K562 (cell line): ENCODE data around the gene RIPOR2. TPM values are rescaled to one million over a fixed set of nuclear protein-coding genes. Genes with fewer than 3 reads are reported as not detected.

Source experiments
- ATAC-seq: fragments of 200-7000 bp; cut with Tn5 transposase; 3 replicates; pipeline ENCODE4 v1.9.1; 2020; ENCODE audit warnings: moderate library complexity
- BruUV-seq: library from RNA; stranded (reverse); fragments of 400-500 nt; replicated peaks from 2 replicates; lab custom pipeline; 2021; lab: Mats Ljungman, UMichigan
- CTCF ChIA-PET: fragments of 300-600 bp; formaldehyde crosslinking; extraction: SDS; loops from one replicate; lab custom pipeline; 2021; ENCODE audit warnings: low intra/inter-chr PET ratio; lab: Yijun Ruan, JAX
- POLR2A ChIA-PET: fragments of 300-600, 350-650 bp; sonication (Branson Sonifier 250); formaldehyde crosslinking; extraction: SDS; loops from one replicate; lab custom pipeline; 2021; ENCODE audit warnings: antibody characterized with exemption, inconsistent platforms; lab: Yijun Ruan, JAX
- DNase-seq, 4 experiments: peaks; one replicate each; pipeline versions ENCODE4 v3.0.0 to v3.0.0-alpha.2; 2011 to 2018; ENCODE audit warnings: low spot score in 3 of 4, mixed read lengths in 3 of 4; ENCODE audit errors: extremely low read depth in 1 of 4
- FAIRE-seq: peaks from 2 replicates; lab custom pipeline; 2011; peaks lifted over from hg19 to GRCh38; lab: Jason Lieb, UNC
- H2AFZ ChIP-seq: 2 replicates; pipeline ENCODE4 v1.6.0; 2011; ENCODE audit warnings: low read depth, low read length, control low read depth, inconsistent platforms
- H3K27ac ChIP-seq: fragments of 200-600 bp; 3 replicates; pipeline ENCODE4 v1.8.0; 2011; ENCODE audit warnings: low read depth, mild to moderate bottlenecking, control low read depth, inconsistent platforms, low read length, moderate library complexity, mixed read lengths; ENCODE audit errors: extremely low read depth
- H3K27me3 ChIP-seq, 2 experiments: fragments of 300-600 bp in 1 of 2; 2 replicates in 1 of 2; 3 replicates in 1 of 2; pipeline versions ENCODE4 v1.6.0 to v1.8.0; 2011; ENCODE audit warnings: inconsistent platforms in 2 of 2, low read length in 2 of 2, mild to moderate bottlenecking in 1 of 2, mixed read lengths in 1 of 2, moderate library complexity in 1 of 2; ENCODE audit not compliant: control insufficient read depth in 2 of 2, insufficient read depth in 2 of 2
- H3K36me3 ChIP-seq: fragments of 300-600 bp; 3 replicates; pipeline ENCODE4 v1.8.0; 2011; ENCODE audit warnings: mild to moderate bottlenecking, low read length, inconsistent platforms; ENCODE audit not compliant: control insufficient read depth, insufficient read depth
- H3K4me1 ChIP-seq, 2 experiments: fragments of 200-600 bp in 1 of 2; replicated peaks in 1 of 2; 2 replicates in 1 of 2; 3 replicates in 1 of 2; pipeline versions ENCODE4 v1.5.1 to v1.8.0; 2011; ENCODE audit warnings: inconsistent platforms in 2 of 2, low read length in 2 of 2, mild to moderate bottlenecking in 1 of 2, mixed read lengths in 1 of 2, moderate library complexity in 1 of 2; ENCODE audit not compliant: control insufficient read depth in 2 of 2, insufficient read depth in 2 of 2
- H3K4me2 ChIP-seq: 2 replicates; pipeline ENCODE4 v1.6.1; 2011; ENCODE audit warnings: low read length, control low read depth, inconsistent platforms, mixed read lengths; ENCODE audit not compliant: insufficient read depth
- H3K4me3 ChIP-seq: fragments of 200-600 bp; sonication (generic), shearing (Covaris generic); 2 replicates; pipeline ENCODE4 v1.5.1; 2016; ENCODE audit warnings: control low read depth, inconsistent platforms
- H3K79me2 ChIP-seq: fragments of 200-600 bp; 3 replicates; pipeline ENCODE4 v1.8.0; 2011; ENCODE audit warnings: low read length, inconsistent platforms; ENCODE audit not compliant: control insufficient read depth, insufficient read depth
- H3K9ac ChIP-seq, 2 experiments: 2 replicates each; pipeline versions ENCODE4 v1.6.0 to v1.6.1; 2011; ENCODE audit warnings: low read depth in 2 of 2, low read length in 2 of 2, control low read depth in 1 of 2, inconsistent platforms in 1 of 2, mild to moderate bottlenecking in 1 of 2, mixed read lengths in 1 of 2; ENCODE audit not compliant: insufficient read depth in 1 of 2
- H3K9me1 ChIP-seq: one replicate; pipeline ENCODE4 v1.6.0; 2011; ENCODE audit warnings: inconsistent platforms, mild to moderate bottlenecking, low read length, moderate library complexity; ENCODE audit not compliant: control insufficient read depth, insufficient read depth
- H3K9me3 ChIP-seq: replicated peaks from 2 replicates; pipeline ENCODE4 v1.5.1; 2011; ENCODE audit warnings: low read depth, low read length, inconsistent platforms; ENCODE audit not compliant: control insufficient read depth, insufficient read depth
- H4K20me1 ChIP-seq: replicated peaks from 2 replicates; pipeline ENCODE4 v1.6.1; 2011; ENCODE audit warnings: low read length, inconsistent platforms, mixed read lengths; ENCODE audit not compliant: control insufficient read depth, insufficient read depth
- CHCHD3 ChIP-seq: fragments of 250-450 bp; sonication (Bioruptor Pico); IDR thresholded peaks from 2 replicates; pipeline ENCODE4 v2.1.2; 2022; ENCODE audit warnings: mild to moderate bottlenecking
- CREBBP ChIP-seq: IDR thresholded peaks from one replicate; pipeline ENCODE4 v1.6.1; 2012; ENCODE audit warnings: low read depth, mild to moderate bottlenecking, control low read depth, inconsistent platforms, low read length
- KLF13 ChIP-seq: fragments of 450-650 bp; IDR thresholded peaks from 2 replicates; pipeline ENCODE4 v1.6.1; 2016; ENCODE audit warnings: missing genetic modification characterization, low read depth, mild to moderate bottlenecking, missing compliant biosample characterization, moderate library complexity, borderline replicate concordance
- NFIC ChIP-seq: fragments of 450-650 bp; IDR thresholded peaks from 2 replicates; pipeline ENCODE4 v1.6.1; 2017; ENCODE audit warnings: mild to moderate bottlenecking, inconsistent platforms
- PCBP2 ChIP-seq: fragments of 200-400 bp; formaldehyde crosslinking; IDR thresholded peaks from 2 replicates; pipeline ENCODE4 v1.6.1; 2018; ENCODE audit warnings: low read length, low read depth, mild to moderate bottlenecking, moderate library complexity; ENCODE audit not compliant: poor library complexity, severe bottlenecking
- RAD21 ChIP-seq, 2 experiments: fragments of 250-450 bp in 1 of 2; fragments of 450-650 bp in 1 of 2; sonication (Bioruptor Pico) in 1 of 2; formaldehyde crosslinking in 1 of 2; IDR thresholded peaks in 1 of 2; conservative IDR thresholded peaks in 1 of 2; 2 replicates each; pipeline versions ENCODE4 v1.4.0 to v1.8.0; 2020 to 2022; ENCODE audit warnings: mild to moderate bottlenecking in 2 of 2, moderate library complexity in 1 of 2
- ZKSCAN1 ChIP-seq: fragments of 150-350 bp; IDR thresholded peaks from 2 replicates; pipeline ENCODE4 v1.6.1; 2016; ENCODE audit warnings: low read depth, low read length
- WGBS: fragments of 100-300 bp; shearing (Covaris generic); methylation state at CpG from one replicate; pipeline ENCODE4 v1.1.6; 2016; ENCODE audit warnings: low coverage, mixed read lengths; ENCODE audit not compliant: insufficient coverage; ENCODE audit errors: missing lambda C conversion rate; 5-methylcytosine and 5-hydroxymethylcytosine counted together
- in situ Hi-C: fragments of 300-500 bp; cut with MboI; formaldehyde crosslinking; loops from 4 replicates; pipeline ENCODE4 v1.15.0; 2018; ENCODE audit warnings: inconsistent platforms, mixed read lengths
- intact Hi-C: fragments of 100-400 bp; cut with micrococcal nuclease; formaldehyde crosslinking; loops from 2 replicates; pipeline ENCODE4 v1.14.2; 2022
- polyA plus RNA-seq, 8 experiments: library from polyadenylated mRNA; depleted of rRNA in 4 of 8; stranded (reverse) in 5 of 8; unstranded in 3 of 8; fragments of >200 nt; fragmentation: Nextera tagmentation in 2 of 8; fragmentation: Illumina TruSeq in 1 of 8; extraction: Ambion mirVana in 2 of 8; extraction: Trizol in 1 of 8; gene quantifications; 2 replicates each; pipeline versions ENCODE4 v1.2.1 to v1.2.3, GENCODE V29; 2011 to 2014; ENCODE audit warnings: inconsistent platforms in 1 of 8, missing spikeins in 1 of 8
- total RNA-seq, 7 experiments: library from RNA; depleted of rRNA in 6 of 7; stranded (reverse); fragments of >200 nt in 6 of 7; fragmentation: Illumina TruSeq in 2 of 7; extraction: Trizol in 2 of 7; gene quantifications; 2 replicates each; pipeline versions ENCODE4 v1.2.1 to v1.2.3, GENCODE V29; 2011 to 2021; ENCODE audit warnings: low replicate concordance in 1 of 7
- TF ChIP-seq, protein P1 (sequence below): IDR thresholded peaks from 2 replicates; pipeline ENCODE4 v1.6.1; 2011; ENCODE audit warnings: borderline replicate concordance, low read depth, mild to moderate bottlenecking, moderate library complexity, low read length; ENCODE audit not compliant: insufficient read depth, poor library complexity, severe bottlenecking

The RIPOR2 gene
- total and polyA plus RNA-seq, 9 of the 15 experiments (the other 6 are each of a cell fraction or from before 2014, with no cell fraction given) = 0.04 to 1.0 (median 0.47) TPM; not detected in 2

DNA sequence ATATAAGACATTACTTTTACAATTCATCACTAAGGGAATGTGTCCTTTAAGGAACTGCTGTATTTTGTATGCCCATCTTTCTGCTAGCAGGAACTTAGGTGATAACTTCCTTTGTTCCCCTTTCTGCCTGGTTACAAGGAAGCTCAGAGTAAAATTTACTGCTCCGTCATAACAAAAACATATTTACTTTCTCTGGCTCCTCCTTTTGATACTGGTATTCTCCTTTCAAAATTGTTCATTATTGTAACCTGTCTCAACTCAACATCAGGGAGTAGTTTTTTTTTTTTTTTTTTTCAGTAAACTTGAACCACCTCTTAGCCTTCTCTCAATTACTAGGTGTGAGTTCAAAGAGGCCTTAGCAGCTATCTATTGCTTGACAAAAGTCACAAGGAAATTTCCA, 37.1 kb downstream of the RIPOR2 start:
- Histone ChIP-seq H4K20me1 (peaks cover 4% of the 10 kb centered on the region; the same call in 1 of the 2 replicates), H3K9me3 (no peaks in the 10 kb centered on the region), H3K27ac (no peak overlapping the region), H3K27me3 (peaks cover 21 to 22% of the 10 kb centered on the region in 2 experiments), H3K4me3 (no peak overlapping the region), H3K36me3 (no peaks in the 10 kb centered on the region), H3K9me1 (no peaks in the 10 kb centered on the region), H3K9ac (no peak overlapping the region), H3K79me2 (no peaks in the 10 kb centered on the region), H3K4me2 (no peak overlapping the region), H2AFZ (no peak overlapping the region), H3K4me1 (no peaks in the 10 kb centered on the region)
- ChIA-PET POLR2A (interaction anchor here (1.5 kb wide), 1 partner anchor 16 kb away, joined by 4 read pairs; no protein-coding TSS in a partner anchor), CTCF (no interaction called here)
- no peak for TF ChIP-seq CREBBP
- TF ChIP-seq, protein P1, sequence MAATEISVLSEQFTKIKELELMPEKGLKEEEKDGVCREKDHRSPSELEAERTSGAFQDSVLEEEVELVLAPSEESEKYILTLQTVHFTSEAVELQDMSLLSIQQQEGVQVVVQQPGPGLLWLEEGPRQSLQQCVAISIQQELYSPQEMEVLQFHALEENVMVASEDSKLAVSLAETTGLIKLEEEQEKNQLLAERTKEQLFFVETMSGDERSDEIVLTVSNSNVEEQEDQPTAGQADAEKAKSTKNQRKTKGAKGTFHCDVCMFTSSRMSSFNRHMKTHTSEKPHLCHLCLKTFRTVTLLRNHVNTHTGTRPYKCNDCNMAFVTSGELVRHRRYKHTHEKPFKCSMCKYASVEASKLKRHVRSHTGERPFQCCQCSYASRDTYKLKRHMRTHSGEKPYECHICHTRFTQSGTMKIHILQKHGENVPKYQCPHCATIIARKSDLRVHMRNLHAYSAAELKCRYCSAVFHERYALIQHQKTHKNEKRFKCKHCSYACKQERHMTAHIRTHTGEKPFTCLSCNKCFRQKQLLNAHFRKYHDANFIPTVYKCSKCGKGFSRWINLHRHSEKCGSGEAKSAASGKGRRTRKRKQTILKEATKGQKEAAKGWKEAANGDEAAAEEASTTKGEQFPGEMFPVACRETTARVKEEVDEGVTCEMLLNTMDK = no peak
- TF ChIP-seq RAD21 (CRISPR knock-in tag; conservative IDR thresholded peaks at IDR 0.05 in 1 of 2, IDR thresholded peaks at IDR 0.05 in 1 of 2) = no peak
- TF ChIP-seq PCBP2 = no peak
- TF ChIP-seq CHCHD3 (CRISPR knock-in tag) = no peak
- TF ChIP-seq NFIC = no peak
- no peak for TF ChIP-seq KLF13 (tag)
- TF ChIP-seq ZKSCAN1 = no peak
- in situ Hi-C loops (no loop called here), intact Hi-C loops (no loop called here)
- WGBS = 0% methylated on average over 1 of the region's 1 CpG
- DNase-seq = no peak
- no peak for ATAC-seq
- BruUV-seq = no TSS peak
- no peak for FAIRE-seq
